ENCODE results near the gene IKBKE. TPM values are rescaled to one million over a fixed set of nuclear protein-coding genes. Genes with fewer than 3 reads are reported as not detected.

Gene IKBKE
- total and polyA plus RNA-seq, 2 of the 8 experiments (the other 6 are each of a cell fraction or from before 2014, with no cell fraction given), result 8.6 to 12.0 TPM

- no peaks in the 10 kb centered on the region for H3K4me1 ChIP-seq (replicated peaks in 1 of 4; ENCODE audit: control insufficient read depth in 3 of 4, insufficient read depth in 4 of 4, low read length in 3 of 4)
- peaks cover 0 to 1% of the 10 kb centered on the region in 2 experiments for H4K20me1 ChIP-seq (replicated peaks in 1 of 2; ENCODE audit: control insufficient read depth in 1 of 2, insufficient read depth in 2 of 2, low read length in 2 of 2)
- no peak overlapping the region for H3K4ac ChIP-seq (replicated peaks; ENCODE audit: insufficient read length, low read depth, low read length)
- no peak overlapping the region for H2AFZ ChIP-seq (ENCODE audit: low read length)
- peaks cover 2% of the 10 kb centered on the region; the same call in 1 of the 2 replicates for H3K23me2 ChIP-seq (ENCODE audit: low read depth, low read length)
- H3K27ac ChIP-seq (ENCODE audit: low read depth, low read length), result no peak overlapping the region
- DNase-seq (ENCODE audit: low read depth in 1 of 2, low spot score in 2 of 2) (no peak), FAIRE-seq (no peak)
- peaks cover 0 to 5% (median 2%) of the 10 kb centered on the region in 4 experiments; a peak in 4 of 8 replicates for H3K36me3 ChIP-seq (ENCODE audit: control insufficient read depth in 2 of 4, insufficient read depth in 4 of 4, low read length in 3 of 4)
- H4K91ac ChIP-seq (replicated peaks; ENCODE audit: insufficient read length, low read length), result no peak overlapping the region
- H3K9ac ChIP-seq (replicated peaks in 1 of 4; ENCODE audit: extremely low read depth in 1 of 4, low read depth in 3 of 4, low read length in 3 of 4), result no peak overlapping the region
- no peak overlapping the region for H2AK5ac ChIP-seq (ENCODE audit: low read depth, low read length)
- no peak overlapping the region for H4K8ac ChIP-seq (ENCODE audit: extremely low read depth, insufficient read depth, low read length)
- H3K18ac ChIP-seq (ENCODE audit: extremely low read depth, low read length), result no peak overlapping the region
- ChIA-PET CTCF (ENCODE audit: partially characterized antibody) (interaction anchor here (0.6 to 2.0 kb wide), 4 partner anchors 29 to 123 kb away, joined by 3 to 4 read pairs (median 3); partner anchors contain the start of gene IKBKE), POLR2A (ENCODE audit: partially characterized antibody) (no interaction called here)
- no peak overlapping the region for H3K23ac ChIP-seq (ENCODE audit: insufficient read length)
- no peak overlapping the region for H2BK12ac ChIP-seq (ENCODE audit: low read depth, low read length)
- H3K79me2 ChIP-seq (ENCODE audit: control insufficient read depth in 1 of 2, insufficient read depth in 2 of 2, low read length in 2 of 2), result no peaks in the 10 kb centered on the region
- H3K14ac ChIP-seq (ENCODE audit: insufficient read length), result no peak overlapping the region
- H2BK120ac ChIP-seq (replicated peaks; ENCODE audit: low read depth, low read length), result no peak overlapping the region
- H3K79me1 ChIP-seq (ENCODE audit: low read depth, low read length), result no peaks in the 10 kb centered on the region
- no peaks in the 10 kb centered on the region for H3K9me3 ChIP-seq (ENCODE audit: insufficient read depth in 2 of 2, low read depth in 1 of 2, low read length in 1 of 2)
- H3K4me2 ChIP-seq (ENCODE audit: insufficient read depth in 1 of 2, low read depth in 2 of 2, low read length in 2 of 2), result no peak overlapping the region
- no peak overlapping the region for H2BK15ac ChIP-seq (ENCODE audit: low read length)
- no peaks in the 10 kb centered on the region for H3K27me3 ChIP-seq (replicated peaks in 1 of 4; ENCODE audit: control insufficient read depth in 3 of 4, extremely low read depth in 1 of 4, insufficient read depth in 3 of 4, low read length in 3 of 4)
- H3K4me3 ChIP-seq (ENCODE audit: extremely low read depth in 1 of 4, insufficient read depth in 2 of 4, low read depth in 3 of 4, low read length in 4 of 4), result no peak overlapping the region
- H4K5ac ChIP-seq (ENCODE audit: insufficient read length, low read depth, low read length), result no peak overlapping the region
- H2BK5ac ChIP-seq (ENCODE audit: low read depth, low read length), result no peak overlapping the region
- H3K56ac ChIP-seq (replicated peaks; ENCODE audit: insufficient read length, low read depth, low read length), result no peak overlapping the region
- no peak overlapping the region for H2BK20ac ChIP-seq (ENCODE audit: low read length)
- WGBS, 2 experiments (ENCODE audit: extremely low coverage in 1 of 2, insufficient coverage in 1 of 2, insufficient read length in 1 of 2, insufficient replicate concordance in 2 of 2, low coverage in 1 of 2, low lambda C conversion rate in 2 of 2, missing lambda C conversion rate in 1 of 2), result 100% methylated on average over 1 of the region's 1 CpG; no CpG with 5 or more reads in 1 of the 2 experiments
Measured at GRCh38 chr1:206422525-206422924, 47.8 kb upstream of the IKBKE start.

Data from H1 (cell line).